ENCODE results near the gene MAP4K4.
"Not testable (repeated sequence)": the region's sequence is repeated elsewhere in the genome, so short reads cannot be mapped to it uniquely, and the experiment has no call there.

Gene MAP4K4

DNA sequence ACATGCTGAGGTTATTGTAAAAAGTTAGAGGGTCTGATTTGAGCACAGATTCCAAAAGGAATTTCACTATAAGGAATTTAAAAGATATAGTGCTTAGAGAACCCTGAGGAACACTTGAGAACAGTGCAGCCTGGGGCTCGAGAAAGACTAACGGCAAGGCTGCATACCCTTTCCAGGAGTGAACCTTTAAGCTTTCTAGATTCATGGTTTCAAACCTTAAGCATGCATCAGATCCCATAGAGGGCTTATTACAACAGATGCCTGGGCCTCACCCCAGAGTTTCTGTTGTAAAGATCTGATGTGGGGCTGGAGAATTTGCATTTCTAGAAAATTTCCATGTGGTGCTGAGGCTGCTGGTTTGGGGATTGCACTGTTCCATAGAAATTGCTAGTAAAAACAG lies 203.7 kb downstream of the MAP4K4 start:
- no peak overlapping the region for H3K4me3 ChIP-seq (ENCODE audit: low read length)
- no peak for DNase-seq (ENCODE audit: low read depth, low spot score)

DNA sequence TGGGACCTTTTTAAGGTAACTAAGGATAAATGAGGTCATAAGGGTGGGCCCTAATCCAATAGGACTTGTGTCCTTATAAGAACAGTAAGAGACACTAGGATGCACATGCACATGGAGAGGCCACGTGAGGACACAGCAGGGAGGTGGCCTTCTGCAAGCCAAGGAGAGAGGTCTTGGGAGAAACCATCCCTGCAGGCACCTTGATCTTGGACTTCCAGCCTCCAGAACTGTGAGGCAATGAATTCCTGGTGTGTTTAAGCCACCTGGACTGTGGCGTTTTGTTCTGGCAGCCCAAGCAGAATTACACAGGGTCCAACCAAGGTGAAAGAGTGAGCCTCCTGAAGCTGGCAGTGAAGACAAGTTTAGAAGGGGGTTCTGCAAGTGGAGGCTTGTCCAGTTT lies 204.7 kb downstream of the MAP4K4 start:
- H3K4me3 ChIP-seq (ENCODE audit: low read length) = no peak overlapping the region
- DNase-seq (ENCODE audit: low read depth, low spot score) = no peak

DNA sequence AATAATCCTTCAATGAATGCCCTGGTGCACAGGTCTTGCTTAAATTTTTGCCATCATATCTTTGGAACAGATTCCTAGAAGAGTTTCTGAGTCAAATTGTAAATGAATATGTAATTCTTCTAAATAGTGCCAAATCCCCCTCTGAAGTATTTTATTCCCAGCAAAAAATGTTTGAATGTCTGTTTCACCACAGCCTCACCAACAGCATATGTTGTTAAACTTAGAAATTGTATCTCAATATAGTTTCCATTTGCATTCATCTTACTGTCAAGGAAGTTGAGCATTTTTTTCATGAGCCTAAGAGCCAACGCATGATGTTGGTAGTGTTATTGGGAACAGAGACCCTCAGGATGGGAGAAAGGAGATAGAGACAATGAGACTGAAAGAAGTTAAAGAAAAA lies 207.4 kb downstream of the MAP4K4 start:
- no peak for DNase-seq (ENCODE audit: low read depth, low spot score)
- H3K4me3 ChIP-seq (ENCODE audit: low read length) = no peak overlapping the region

DNA sequence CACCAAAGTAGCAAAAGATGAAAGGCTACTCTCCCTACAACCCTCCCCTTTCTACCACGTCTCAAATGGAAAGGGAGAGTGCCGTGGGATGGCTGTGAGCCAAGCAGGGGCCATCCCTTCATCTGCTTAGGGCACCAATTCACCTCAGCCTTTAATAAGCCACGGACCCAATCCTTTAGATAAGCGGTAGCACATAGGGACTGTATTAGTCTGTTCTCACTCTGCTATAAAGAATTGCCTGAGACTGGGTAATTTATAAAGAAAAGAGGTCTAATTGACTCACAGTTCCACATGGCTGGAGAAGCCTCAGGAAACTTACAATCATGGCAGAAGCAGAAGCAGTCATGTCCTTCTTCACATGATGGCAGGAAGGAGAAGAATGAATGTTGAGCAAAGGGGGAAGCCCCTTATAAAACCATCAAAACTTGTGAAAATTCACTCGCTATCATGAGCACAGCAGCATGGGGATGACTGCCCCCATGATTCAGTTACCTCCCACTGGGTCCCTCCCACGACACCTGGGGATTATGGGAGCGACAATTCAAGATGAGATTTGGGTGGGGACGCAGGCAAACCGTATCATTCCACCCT lies 208.3 kb downstream of the MAP4K4 start:
- no peak overlapping the region for H3K4me3 ChIP-seq (ENCODE audit: low read length)
- no peak for DNase-seq (ENCODE audit: low read depth, low spot score)

DNA sequence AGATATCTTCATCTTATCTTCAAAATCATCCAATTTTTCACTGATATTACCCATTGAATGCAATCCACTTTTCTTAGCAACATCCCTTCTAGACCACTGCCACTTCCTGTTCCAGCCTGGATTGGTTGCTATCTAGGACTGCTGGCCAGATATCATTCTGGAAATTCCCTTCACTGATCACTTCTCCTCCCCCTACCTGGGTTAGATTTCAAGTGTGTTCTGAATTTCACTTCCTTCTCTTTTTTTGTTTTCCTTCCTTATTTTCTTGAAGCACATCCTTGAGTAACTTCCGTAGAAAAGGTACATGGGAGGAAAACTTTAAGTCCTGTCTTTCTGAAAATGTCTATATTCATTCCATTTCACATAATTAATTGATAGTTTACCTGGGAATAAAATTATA lies 212.3 kb downstream of the MAP4K4 start:
- H3K4me3 ChIP-seq (ENCODE audit: low read length) = no peak overlapping the region
- no peak for DNase-seq (ENCODE audit: low read depth, low spot score)

DNA sequence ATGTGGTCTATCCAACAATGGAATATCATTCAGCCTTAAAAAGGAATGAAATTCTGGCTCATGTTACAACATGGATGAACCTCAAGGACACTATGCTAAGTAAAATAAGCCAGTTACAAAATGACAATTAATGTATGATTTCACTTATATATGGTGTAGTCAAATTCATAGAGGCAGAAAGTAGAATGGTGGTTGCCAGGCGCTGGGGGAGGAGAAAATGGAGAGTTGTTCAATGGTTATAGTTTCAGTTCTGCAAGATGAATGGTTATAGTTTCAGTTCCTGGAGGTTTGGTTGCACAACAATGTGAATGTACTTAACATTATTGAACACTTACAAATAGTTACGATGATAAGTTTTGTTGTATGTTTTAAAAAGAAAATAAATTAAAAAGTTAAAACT lies 215.0 kb downstream of the MAP4K4 start:
- DNase-seq (ENCODE audit: low read depth, low spot score) = no peak
- H3K4me3 ChIP-seq (ENCODE audit: low read length) = no peak overlapping the region

GRCh38 chr2:101921319-101921952 lies 223.9 kb downstream of the MAP4K4 start:
- no peak overlapping the region for H3K4me3 ChIP-seq (ENCODE audit: low read length)
- DNase-seq (ENCODE audit: low read depth, low spot score) = no peak

DNA sequence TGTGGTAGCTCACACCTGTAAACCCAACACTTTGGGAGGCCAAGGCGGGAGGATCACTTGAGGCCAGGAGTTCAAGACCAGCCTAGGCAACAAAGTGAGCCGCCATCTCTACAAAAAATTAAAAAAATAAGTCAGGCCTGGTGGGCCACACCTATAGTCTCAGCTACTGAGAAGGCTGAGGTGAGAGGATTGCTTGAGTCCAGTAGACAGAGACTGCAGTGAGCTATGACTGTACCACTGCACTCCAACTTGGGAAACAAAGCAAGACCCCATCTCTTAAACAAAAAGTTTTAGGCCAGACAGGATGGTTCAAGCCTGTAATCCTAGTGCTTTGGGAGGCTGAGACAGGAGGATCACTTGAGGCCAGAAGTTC lies 224.4 kb downstream of the MAP4K4 start:
- DNase-seq (ENCODE audit: low read depth, low spot score) = no peak
- H3K4me3 ChIP-seq (ENCODE audit: low read length) = no peak overlapping the region

DNA sequence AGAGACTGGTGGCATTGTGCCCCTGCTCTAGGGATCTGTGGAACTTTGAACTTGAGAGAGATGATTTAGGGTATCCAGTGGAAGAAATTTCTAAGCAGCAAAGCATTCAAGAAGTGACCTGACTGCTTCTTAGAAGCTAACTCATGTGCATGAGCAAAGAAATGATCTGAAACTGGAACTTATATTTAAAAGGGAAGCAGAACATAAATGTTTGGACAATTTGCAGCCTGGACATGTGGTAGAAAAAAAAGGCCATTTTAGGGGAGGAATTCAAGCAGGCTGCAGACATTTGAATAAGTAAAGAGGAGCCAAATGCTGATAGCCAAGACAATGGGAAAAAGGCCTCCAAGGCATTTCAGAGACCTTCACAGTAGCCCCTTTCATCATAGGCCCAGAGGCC lies 226.8 kb downstream of the MAP4K4 start:
- not testable (repeated sequence) for H3K4me3 ChIP-seq (ENCODE audit: low read length); DNase-seq (ENCODE audit: low read depth, low spot score)

DNA sequence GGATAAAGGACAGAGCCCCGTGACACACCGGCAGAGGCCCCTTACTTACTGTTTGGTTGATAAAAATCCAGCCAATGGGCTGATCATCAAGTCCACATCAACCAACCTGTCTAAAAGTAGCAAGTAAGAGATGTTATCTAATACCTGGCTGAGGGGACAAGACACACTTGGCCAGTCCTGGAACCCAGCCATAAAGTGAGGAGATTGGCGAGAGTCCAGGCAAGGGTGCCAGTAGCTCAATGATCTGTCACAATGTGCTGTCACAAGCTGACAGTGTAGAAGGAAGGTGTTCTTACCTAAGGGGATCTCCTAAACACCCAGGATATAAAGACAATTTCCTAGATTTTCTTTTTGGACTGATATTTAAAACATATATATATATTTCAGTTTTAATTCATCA lies 232.5 kb downstream of the MAP4K4 start:
- no peak for DNase-seq (ENCODE audit: low read depth, low spot score)
- H3K4me3 ChIP-seq (ENCODE audit: low read length) = no peak overlapping the region

- no peak for DNase-seq (ENCODE audit: low read depth, low spot score)
- H3K4me3 ChIP-seq (ENCODE audit: low read length) = no peak overlapping the region
Observed at GRCh38 chr2:101930847-101931246, 233.3 kb downstream of the MAP4K4 start.

DNA sequence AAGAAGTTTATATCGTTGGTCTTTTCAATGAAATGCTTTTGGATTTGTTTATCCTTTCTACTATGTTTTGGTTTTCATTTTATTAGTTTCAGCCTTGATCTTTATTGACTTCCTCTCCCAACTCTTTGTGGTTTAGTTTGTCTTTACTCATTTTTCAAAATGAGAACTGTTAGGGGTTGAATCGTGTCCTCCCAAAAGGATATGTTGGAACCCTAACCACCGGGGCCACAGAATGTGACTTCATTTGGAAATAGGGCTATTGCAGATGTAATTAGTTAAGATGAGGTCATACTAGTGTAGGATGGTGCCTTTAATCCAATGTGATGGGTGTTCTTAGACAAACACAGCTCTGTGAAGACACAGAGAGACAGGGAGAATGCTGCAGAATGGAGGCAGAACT lies 233.9 kb downstream of the MAP4K4 start:
- DNase-seq (ENCODE audit: low read depth, low spot score) = no peak
- no peak overlapping the region for H3K4me3 ChIP-seq (ENCODE audit: low read length)

- not testable (repeated sequence) for DNase-seq (ENCODE audit: low read depth, low spot score); H3K4me3 ChIP-seq (ENCODE audit: low read length)
Observed at GRCh38 chr2:101935764-101936163, 238.3 kb downstream of the MAP4K4 start.

GRCh38 chr2:101942851-101943250 lies 245.3 kb downstream of the MAP4K4 start:
- DNase-seq (ENCODE audit: low read depth, low spot score) = no peak
- no peak overlapping the region for H3K4me3 ChIP-seq (ENCODE audit: low read length)
